ENCODE results near the gene ERC2.

Gene ERC2

GRCh38 chr3:56055546-56055945 lies 412.7 kb downstream of the ERC2 start:
- no peaks in the 10 kb centered on the region for H3K9me3 ChIP-seq (ENCODE audit: control insufficient read depth, insufficient read depth, low read length)
- H3K9ac ChIP-seq (ENCODE audit: low read depth, low read length) = no peak overlapping the region
- no peaks in the 10 kb centered on the region for H3K27me3 ChIP-seq (ENCODE audit: control insufficient read depth, insufficient read depth, low read length)
- H3K4me1 ChIP-seq (ENCODE audit: control insufficient read depth, insufficient read depth, low read length) = peaks cover 43% of the 10 kb centered on the region
- no peak overlapping the region for H3K4me3 ChIP-seq (ENCODE audit: low read depth, low read length)
- H3K36me3 ChIP-seq (ENCODE audit: control insufficient read depth, insufficient read depth, low read length) = no peaks in the 10 kb centered on the region
- H3K27ac ChIP-seq (ENCODE audit: low read depth, low read length) = peak overlapping the region; percentile 59

GRCh38 chr3:56054844-56055243 lies 413.4 kb downstream of the ERC2 start:
- Histone ChIP-seq H3K27ac (ENCODE audit: low read depth, low read length) (peak overlapping the region; percentile 59), H3K9ac (ENCODE audit: low read depth, low read length) (no peak overlapping the region), H3K4me1 (ENCODE audit: control insufficient read depth, insufficient read depth, low read length) (peaks cover 43% of the 10 kb centered on the region), H3K9me3 (ENCODE audit: control insufficient read depth, insufficient read depth, low read length) (no peaks in the 10 kb centered on the region), H3K4me3 (ENCODE audit: low read depth, low read length) (no peak overlapping the region), H3K36me3 (ENCODE audit: control insufficient read depth, insufficient read depth, low read length) (no peaks in the 10 kb centered on the region), H3K27me3 (ENCODE audit: control insufficient read depth, insufficient read depth, low read length) (no peaks in the 10 kb centered on the region)

- Histone ChIP-seq H3K36me3 (ENCODE audit: control insufficient read depth, insufficient read depth, low read length) (no peaks in the 10 kb centered on the region), H3K27me3 (ENCODE audit: control insufficient read depth, insufficient read depth, low read length) (no peaks in the 10 kb centered on the region), H3K27ac (ENCODE audit: low read depth, low read length) (no peak overlapping the region), H3K9ac (ENCODE audit: low read depth, low read length) (no peak overlapping the region), H3K4me1 (ENCODE audit: control insufficient read depth, insufficient read depth, low read length) (peaks cover 45% of the 10 kb centered on the region), H3K4me3 (ENCODE audit: low read depth, low read length) (no peak overlapping the region), H3K9me3 (ENCODE audit: control insufficient read depth, insufficient read depth, low read length) (no peaks in the 10 kb centered on the region)
Observed at GRCh38 chr3:56053727-56054126, 414.5 kb downstream of the ERC2 start.

- no peak overlapping the region for H3K4me3 ChIP-seq (ENCODE audit: low read depth, low read length)
- H3K4me1 ChIP-seq (ENCODE audit: control insufficient read depth, insufficient read depth, low read length) = peaks cover 45% of the 10 kb centered on the region
- H3K36me3 ChIP-seq (ENCODE audit: control insufficient read depth, insufficient read depth, low read length) = no peaks in the 10 kb centered on the region
- H3K27ac ChIP-seq (ENCODE audit: low read depth, low read length) = no peak overlapping the region
- no peak overlapping the region for H3K9ac ChIP-seq (ENCODE audit: low read depth, low read length)
- H3K9me3 ChIP-seq (ENCODE audit: control insufficient read depth, insufficient read depth, low read length) = no peaks in the 10 kb centered on the region
- no peaks in the 10 kb centered on the region for H3K27me3 ChIP-seq (ENCODE audit: control insufficient read depth, insufficient read depth, low read length)
Observed at GRCh38 chr3:56052188-56052587, 416.1 kb downstream of the ERC2 start.

- Histone ChIP-seq H3K9me3 (ENCODE audit: control insufficient read depth, insufficient read depth, low read length) (no peaks in the 10 kb centered on the region), H3K36me3 (ENCODE audit: control insufficient read depth, insufficient read depth, low read length) (no peaks in the 10 kb centered on the region), H3K27me3 (ENCODE audit: control insufficient read depth, insufficient read depth, low read length) (no peaks in the 10 kb centered on the region), H3K9ac (ENCODE audit: low read depth, low read length) (no peak overlapping the region), H3K4me1 (ENCODE audit: control insufficient read depth, insufficient read depth, low read length) (peaks cover 45% of the 10 kb centered on the region), H3K4me3 (ENCODE audit: low read depth, low read length) (no peak overlapping the region), H3K27ac (ENCODE audit: low read depth, low read length) (no peak overlapping the region)
Observed at GRCh38 chr3:56051052-56051451, 417.2 kb downstream of the ERC2 start.

- Histone ChIP-seq H3K9ac (ENCODE audit: low read depth, low read length) (no peak overlapping the region), H3K27me3 (ENCODE audit: control insufficient read depth, insufficient read depth, low read length) (no peaks in the 10 kb centered on the region), H3K27ac (ENCODE audit: low read depth, low read length) (no peak overlapping the region), H3K4me1 (ENCODE audit: control insufficient read depth, insufficient read depth, low read length) (peaks cover 27% of the 10 kb centered on the region), H3K9me3 (ENCODE audit: control insufficient read depth, insufficient read depth, low read length) (no peaks in the 10 kb centered on the region), H3K36me3 (ENCODE audit: control insufficient read depth, insufficient read depth, low read length) (no peaks in the 10 kb centered on the region), H3K4me3 (ENCODE audit: low read depth, low read length) (no peak overlapping the region)
Observed at GRCh38 chr3:56048946-56049345, 419.3 kb downstream of the ERC2 start.

- peaks cover 27% of the 10 kb centered on the region for H3K4me1 ChIP-seq (ENCODE audit: control insufficient read depth, insufficient read depth, low read length)
- no peaks in the 10 kb centered on the region for H3K36me3 ChIP-seq (ENCODE audit: control insufficient read depth, insufficient read depth, low read length)
- no peak overlapping the region for H3K27ac ChIP-seq (ENCODE audit: low read depth, low read length)
- H3K4me3 ChIP-seq (ENCODE audit: low read depth, low read length) = no peak overlapping the region
- H3K9me3 ChIP-seq (ENCODE audit: control insufficient read depth, insufficient read depth, low read length) = no peaks in the 10 kb centered on the region
- H3K9ac ChIP-seq (ENCODE audit: low read depth, low read length) = no peak overlapping the region
- no peaks in the 10 kb centered on the region for H3K27me3 ChIP-seq (ENCODE audit: control insufficient read depth, insufficient read depth, low read length)
Observed at GRCh38 chr3:56048331-56048730, 419.9 kb downstream of the ERC2 start.

GRCh38 chr3:56042326-56042951 lies 425.8 kb downstream of the ERC2 start:
- Histone ChIP-seq H3K4me1 (ENCODE audit: control insufficient read depth, insufficient read depth, low read length) (peaks cover 17% of the 10 kb centered on the region), H3K4me3 (ENCODE audit: low read depth, low read length) (no peak overlapping the region), H3K9me3 (ENCODE audit: control insufficient read depth, insufficient read depth, low read length) (no peaks in the 10 kb centered on the region), H3K9ac (ENCODE audit: low read depth, low read length) (no peak overlapping the region), H3K27ac (ENCODE audit: low read depth, low read length) (no peak overlapping the region), H3K36me3 (ENCODE audit: control insufficient read depth, insufficient read depth, low read length) (no peaks in the 10 kb centered on the region), H3K27me3 (ENCODE audit: control insufficient read depth, insufficient read depth, low read length) (no peaks in the 10 kb centered on the region)

GRCh38 chr3:56025326-56025725 lies 442.9 kb downstream of the ERC2 start:
- no peaks in the 10 kb centered on the region for H3K36me3 ChIP-seq (ENCODE audit: control insufficient read depth, insufficient read depth, low read length)
- no peak overlapping the region for H3K4me3 ChIP-seq (ENCODE audit: low read depth, low read length)
- no peaks in the 10 kb centered on the region for H3K9me3 ChIP-seq (ENCODE audit: control insufficient read depth, insufficient read depth, low read length)
- no peaks in the 10 kb centered on the region for H3K4me1 ChIP-seq (ENCODE audit: control insufficient read depth, insufficient read depth, low read length)
- H3K27me3 ChIP-seq (ENCODE audit: control insufficient read depth, insufficient read depth, low read length) = no peaks in the 10 kb centered on the region
- H3K9ac ChIP-seq (ENCODE audit: low read depth, low read length) = no peak overlapping the region
- no peak overlapping the region for H3K27ac ChIP-seq (ENCODE audit: low read depth, low read length)

GRCh38 chr3:56023546-56023945 lies 444.7 kb downstream of the ERC2 start:
- peaks cover 6% of the 10 kb centered on the region for H3K4me1 ChIP-seq (ENCODE audit: control insufficient read depth, insufficient read depth, low read length)
- H3K27ac ChIP-seq (ENCODE audit: low read depth, low read length) = no peak overlapping the region
- no peaks in the 10 kb centered on the region for H3K9me3 ChIP-seq (ENCODE audit: control insufficient read depth, insufficient read depth, low read length)
- no peak overlapping the region for H3K9ac ChIP-seq (ENCODE audit: low read depth, low read length)
- no peak overlapping the region for H3K4me3 ChIP-seq (ENCODE audit: low read depth, low read length)
- no peaks in the 10 kb centered on the region for H3K27me3 ChIP-seq (ENCODE audit: control insufficient read depth, insufficient read depth, low read length)
- H3K36me3 ChIP-seq (ENCODE audit: control insufficient read depth, insufficient read depth, low read length) = no peaks in the 10 kb centered on the region

- H3K27ac ChIP-seq (ENCODE audit: low read depth, low read length) = no peak overlapping the region
- no peak overlapping the region for H3K9ac ChIP-seq (ENCODE audit: low read depth, low read length)
- peaks cover 11% of the 10 kb centered on the region for H3K4me1 ChIP-seq (ENCODE audit: control insufficient read depth, insufficient read depth, low read length)
- no peak overlapping the region for H3K4me3 ChIP-seq (ENCODE audit: low read depth, low read length)
- no peaks in the 10 kb centered on the region for H3K27me3 ChIP-seq (ENCODE audit: control insufficient read depth, insufficient read depth, low read length)
- no peaks in the 10 kb centered on the region for H3K36me3 ChIP-seq (ENCODE audit: control insufficient read depth, insufficient read depth, low read length)
- H3K9me3 ChIP-seq (ENCODE audit: control insufficient read depth, insufficient read depth, low read length) = no peaks in the 10 kb centered on the region
Observed at GRCh38 chr3:56022619-56023018, 445.6 kb downstream of the ERC2 start.

Data from HUES48 (cell line).